GM04504 (cell line): ENCODE measurements around the gene PRDM2.
"Not testable (repeated sequence)": the region's sequence is repeated elsewhere in the genome, so short reads cannot be mapped to it uniquely, and the experiment has no call there.

Source experiments
- DNase-seq: peaks from one replicate; pipeline ENCODE4 v3.0.0-alpha.2; 2012; ENCODE audit warnings: low read depth

PRDM2 gene, protein sequence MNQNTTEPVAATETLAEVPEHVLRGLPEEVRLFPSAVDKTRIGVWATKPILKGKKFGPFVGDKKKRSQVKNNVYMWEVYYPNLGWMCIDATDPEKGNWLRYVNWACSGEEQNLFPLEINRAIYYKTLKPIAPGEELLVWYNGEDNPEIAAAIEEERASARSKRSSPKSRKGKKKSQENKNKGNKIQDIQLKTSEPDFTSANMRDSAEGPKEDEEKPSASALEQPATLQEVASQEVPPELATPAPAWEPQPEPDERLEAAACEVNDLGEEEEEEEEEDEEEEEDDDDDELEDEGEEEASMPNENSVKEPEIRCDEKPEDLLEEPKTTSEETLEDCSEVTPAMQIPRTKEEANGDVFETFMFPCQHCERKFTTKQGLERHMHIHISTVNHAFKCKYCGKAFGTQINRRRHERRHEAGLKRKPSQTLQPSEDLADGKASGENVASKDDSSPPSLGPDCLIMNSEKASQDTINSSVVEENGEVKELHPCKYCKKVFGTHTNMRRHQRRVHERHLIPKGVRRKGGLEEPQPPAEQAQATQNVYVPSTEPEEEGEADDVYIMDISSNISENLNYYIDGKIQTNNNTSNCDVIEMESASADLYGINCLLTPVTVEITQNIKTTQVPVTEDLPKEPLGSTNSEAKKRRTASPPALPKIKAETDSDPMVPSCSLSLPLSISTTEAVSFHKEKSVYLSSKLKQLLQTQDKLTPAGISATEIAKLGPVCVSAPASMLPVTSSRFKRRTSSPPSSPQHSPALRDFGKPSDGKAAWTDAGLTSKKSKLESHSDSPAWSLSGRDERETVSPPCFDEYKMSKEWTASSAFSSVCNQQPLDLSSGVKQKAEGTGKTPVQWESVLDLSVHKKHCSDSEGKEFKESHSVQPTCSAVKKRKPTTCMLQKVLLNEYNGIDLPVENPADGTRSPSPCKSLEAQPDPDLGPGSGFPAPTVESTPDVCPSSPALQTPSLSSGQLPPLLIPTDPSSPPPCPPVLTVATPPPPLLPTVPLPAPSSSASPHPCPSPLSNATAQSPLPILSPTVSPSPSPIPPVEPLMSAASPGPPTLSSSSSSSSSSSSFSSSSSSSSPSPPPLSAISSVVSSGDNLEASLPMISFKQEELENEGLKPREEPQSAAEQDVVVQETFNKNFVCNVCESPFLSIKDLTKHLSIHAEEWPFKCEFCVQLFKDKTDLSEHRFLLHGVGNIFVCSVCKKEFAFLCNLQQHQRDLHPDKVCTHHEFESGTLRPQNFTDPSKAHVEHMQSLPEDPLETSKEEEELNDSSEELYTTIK (N-terminal part only)

DNA sequence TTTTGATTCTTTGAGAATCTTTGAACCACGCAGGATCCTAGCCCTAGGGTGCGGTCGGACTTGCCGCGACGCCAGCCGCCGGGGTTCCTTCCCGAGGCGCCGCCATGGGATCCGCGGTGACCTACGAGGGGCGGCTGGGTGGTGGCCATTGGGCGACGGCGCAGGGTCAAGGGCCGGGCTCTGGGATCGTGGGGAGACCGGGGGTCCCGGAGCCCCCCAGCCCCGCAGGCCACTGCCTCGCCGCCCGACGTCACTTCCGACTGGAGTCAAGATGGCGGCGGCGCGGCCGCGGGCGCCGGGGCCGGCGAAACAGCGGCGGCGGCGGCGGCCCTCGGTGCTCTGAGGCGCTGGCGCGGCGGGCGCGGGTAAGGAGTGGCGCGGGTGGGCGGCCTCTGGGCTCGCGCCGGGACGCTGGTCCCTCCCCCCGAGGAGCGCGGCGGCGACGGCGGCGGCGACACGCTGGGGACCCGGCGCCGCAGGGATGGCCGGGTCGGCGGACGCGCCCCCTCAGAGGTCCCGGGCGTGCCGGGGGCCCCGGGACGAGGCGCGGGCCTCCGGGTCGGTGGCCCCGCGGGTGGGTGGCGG is at the start of gene PRDM2:
PRDM2 (plus strand) TSS at position 253 of the 585 bp plus-strand sequence. CDS start 15,418 bp downstream, outside the sequence.
- DNase-seq, result no peak

DNA sequence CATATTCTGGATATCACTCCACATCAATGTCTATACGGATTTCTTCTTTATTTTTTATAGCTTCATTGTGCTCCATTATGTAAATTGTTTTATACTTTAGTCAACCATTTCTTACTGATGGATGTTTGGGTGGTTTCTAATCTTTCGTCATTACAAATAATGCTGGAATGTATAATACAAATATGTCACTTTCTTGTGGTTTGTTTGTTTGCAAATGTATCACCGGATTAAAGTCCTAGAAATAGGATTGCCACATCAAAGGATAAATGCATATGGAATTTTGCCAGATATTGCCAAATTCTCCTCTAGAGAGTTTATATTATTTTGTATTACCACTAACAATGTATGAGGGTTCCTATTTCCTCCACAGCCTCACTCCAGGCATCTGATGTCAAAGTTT is 48.7 kb upstream of the PRDM2 start:
- no peak for DNase-seq

DNA sequence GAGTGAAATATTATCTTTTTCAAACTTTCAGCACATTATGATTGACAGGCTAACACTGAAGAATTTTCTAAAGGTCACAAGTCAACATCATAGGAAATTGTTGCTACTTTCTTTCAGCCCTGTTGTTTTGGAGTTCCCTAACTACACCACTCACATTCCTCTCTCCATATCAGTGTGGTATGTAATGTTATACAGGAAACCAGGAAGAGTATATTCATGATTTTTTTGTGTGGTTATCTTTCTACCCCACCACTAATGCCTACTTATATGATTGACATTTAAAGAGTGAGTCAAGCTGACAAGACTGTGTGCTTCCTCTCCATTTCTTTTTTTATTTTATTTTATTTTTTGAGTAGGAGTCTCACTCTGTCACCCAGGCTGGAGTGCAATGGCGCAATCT is 47.8 kb upstream of the PRDM2 start:
- no peak for DNase-seq

DNA sequence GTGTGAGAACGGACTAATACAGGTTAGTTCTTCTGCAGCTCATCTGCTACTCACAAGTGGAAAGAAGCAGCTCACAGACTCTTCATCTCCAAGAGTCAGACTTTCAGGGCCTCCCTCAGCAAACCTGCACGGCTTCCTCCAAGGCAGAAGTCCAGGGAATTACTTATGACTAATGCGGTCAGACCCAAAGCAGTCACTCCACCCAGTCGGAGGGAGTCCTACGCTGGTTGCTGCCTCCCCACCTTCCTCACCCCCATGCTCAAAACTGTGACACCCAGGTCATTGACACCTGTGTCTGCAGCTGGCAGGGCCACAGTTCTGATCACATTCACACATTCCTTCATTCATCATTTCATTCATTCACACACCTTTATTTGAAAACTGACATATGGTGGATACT is 38.4 kb upstream of the PRDM2 start:
- DNase-seq, result peak; percentile 42

DNA sequence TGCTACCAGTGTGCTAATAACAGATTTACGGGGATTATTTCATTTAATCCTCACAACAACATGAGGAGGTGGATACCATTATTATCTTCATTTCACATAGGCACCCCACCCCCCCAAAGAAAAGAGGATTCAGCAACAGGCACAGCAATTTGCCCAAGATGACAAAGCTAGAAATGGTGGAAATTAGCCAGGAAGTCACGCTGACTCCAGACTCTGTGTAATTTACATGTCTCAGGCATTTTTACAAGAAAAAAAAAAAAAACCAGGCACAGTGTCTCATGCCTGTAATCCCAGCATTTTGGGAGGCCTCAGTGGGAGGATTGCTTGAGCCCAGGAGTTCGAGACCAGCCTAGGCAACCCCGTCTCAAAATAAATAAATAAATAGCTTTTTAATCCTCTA is 37.5 kb upstream of the PRDM2 start:
- peak; percentile 73 for DNase-seq

DNA sequence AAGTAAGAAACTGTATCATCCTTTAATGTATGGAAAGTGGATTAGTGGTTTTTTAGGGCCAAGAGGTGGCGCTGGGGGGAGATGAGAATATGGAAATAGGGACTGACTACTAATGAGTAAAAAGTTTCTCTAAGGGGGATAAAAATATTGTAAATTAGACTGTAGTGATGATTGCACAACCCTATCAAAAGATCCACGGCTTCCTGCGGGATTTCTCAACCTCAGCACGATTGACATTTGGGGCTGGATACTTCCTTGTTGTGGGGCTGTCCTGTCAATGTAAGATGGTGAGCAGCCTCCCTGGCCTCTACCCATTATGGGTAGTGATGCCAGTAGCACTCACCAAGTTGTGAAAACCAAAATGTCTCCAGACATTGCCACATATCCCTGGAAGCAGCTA is 36.0 kb upstream of the PRDM2 start:
- no peak for DNase-seq

DNA sequence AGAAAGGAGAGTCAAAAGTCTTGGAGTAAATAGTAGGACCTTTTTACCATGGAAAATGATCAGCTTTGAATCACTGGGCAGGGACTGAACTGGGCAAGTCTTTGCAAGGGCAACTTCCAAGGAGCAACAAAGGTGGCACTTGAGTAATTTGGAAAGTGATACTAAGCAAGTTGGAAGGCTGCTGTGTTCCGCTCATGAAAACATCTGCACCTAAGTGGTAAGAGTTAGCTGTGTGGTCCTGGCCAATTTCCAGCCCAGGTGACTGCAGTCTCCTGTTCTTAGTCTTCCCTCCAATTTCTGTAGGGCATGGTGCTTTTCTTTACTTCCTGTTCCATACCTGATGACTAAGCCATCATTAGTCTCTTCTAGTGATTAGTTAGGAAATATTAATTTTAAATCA is 35.5 kb upstream of the PRDM2 start:
- DNase-seq, result no peak

DNA sequence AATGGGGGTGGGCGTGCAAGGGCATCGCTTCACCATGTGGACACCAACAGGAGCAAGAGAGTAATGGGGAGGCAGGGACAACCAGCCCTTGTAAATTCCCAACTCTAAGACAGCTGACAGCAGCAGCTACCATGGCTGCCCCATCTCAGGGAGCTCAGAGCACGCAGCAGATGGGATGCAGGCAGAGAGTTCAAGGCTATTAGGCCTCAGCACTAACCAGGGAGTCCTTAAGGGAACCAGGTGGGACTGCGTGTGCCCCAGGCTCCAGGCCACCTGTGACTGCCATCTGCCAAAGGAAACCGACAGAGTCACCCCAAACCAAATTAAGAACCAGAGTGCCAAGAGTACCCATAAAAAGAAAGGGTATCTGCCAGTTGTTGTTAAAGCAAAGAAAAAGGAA is 33.7 kb upstream of the PRDM2 start:
- DNase-seq, result no peak

DNA sequence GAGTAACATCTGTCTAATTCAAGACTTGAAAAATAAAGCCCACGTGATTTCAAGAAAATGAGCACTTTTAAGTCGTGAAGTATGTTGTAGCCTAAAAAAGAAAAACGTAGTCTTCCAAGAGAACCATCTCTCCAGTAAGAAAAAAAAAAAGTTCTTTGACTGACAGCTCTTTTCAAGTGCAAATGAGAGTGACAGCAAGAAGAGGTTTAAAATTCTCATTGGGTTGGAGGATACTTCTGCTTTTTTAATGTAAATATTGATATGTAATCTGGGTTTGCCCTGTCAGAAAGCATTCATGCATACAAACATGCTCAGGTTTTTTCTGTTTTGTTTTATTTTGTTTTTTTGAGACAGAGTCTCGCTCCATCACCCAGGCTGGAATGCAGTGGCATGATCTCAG is 32.3 kb upstream of the PRDM2 start:
- DNase-seq, result no peak

DNA sequence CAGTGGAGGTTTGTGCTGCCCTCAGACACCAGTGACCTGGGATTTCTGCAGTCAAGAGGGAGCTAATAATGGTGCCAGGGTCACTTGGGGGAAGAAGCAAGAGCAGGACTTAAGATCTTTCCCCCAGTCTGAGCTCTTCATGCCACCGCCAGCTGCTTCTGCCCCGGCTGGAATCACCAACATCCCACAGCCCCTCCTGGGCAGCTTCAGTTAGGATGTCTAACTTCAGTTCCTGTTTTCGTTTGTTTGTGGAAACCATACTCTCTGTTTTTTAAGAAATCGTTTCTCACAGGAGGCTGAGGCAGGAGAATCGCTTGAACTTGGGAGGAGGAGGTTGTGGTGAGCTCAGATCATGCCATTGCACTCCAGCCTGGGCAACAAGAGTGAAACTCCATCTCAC is 25.6 kb upstream of the PRDM2 start:
- no peak for DNase-seq

DNA sequence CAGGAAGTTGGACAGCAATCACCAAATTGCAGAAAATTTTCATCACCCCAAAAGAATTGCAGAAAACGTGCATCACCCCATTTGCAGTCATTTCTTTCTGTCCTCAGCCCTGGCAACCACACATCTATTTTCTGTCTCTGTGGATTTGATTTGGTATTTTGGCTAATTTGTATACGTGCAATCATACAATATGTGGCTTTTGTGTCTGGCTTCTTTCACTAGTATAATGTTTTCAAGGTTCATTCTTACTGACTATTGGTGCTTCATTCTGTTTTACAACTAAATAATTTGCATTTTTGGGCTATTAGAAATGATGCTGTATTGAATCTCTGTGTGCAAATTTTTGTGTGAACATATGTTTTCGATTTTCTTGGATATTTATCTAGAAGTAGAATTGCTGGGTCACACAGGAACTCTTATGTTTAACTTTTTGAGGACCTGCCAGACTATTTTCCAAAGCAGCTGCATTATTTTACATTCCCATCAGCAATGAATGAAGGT is 24.8 kb upstream of the PRDM2 start:
- peak; percentile 43 for DNase-seq

DNA sequence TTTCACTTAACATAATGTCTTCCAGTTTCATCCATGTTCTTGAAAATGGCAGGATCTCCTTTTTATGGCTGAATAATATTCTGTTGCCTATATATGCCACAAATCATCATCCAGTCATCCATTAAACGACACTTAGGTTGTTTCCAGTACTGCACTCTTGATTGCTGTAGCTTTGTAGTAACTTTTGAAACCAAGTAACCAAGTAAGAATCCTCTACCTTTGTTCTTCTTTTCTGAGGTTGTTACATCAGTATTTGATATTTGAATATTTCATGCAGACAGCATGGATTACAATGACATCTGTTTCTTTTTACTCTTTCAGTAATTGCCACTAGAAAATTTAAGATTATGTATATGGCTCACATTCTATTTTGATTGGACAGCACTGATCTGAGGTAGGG is 22.1 kb upstream of the PRDM2 start:
- no peak for DNase-seq

DNA sequence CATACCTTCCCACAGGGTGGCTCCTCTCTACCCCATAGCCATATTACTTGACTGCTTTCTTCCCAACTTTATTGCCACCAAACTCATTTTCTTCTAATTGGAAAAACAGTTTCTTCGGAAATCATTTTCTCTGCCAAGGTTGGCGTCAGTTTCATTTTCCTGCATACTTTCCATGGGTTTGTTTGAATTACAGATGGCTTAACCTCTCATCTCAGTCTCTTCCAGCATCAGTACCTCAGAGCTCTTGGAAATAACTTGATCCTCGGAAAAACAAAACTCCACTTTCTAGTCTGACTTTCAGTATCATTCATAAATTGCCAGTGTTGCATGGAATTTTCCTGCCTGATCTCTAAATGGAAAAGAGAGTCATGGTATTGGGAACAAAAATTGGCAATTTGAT is 20.3 kb upstream of the PRDM2 start:
- DNase-seq, result no peak

DNA sequence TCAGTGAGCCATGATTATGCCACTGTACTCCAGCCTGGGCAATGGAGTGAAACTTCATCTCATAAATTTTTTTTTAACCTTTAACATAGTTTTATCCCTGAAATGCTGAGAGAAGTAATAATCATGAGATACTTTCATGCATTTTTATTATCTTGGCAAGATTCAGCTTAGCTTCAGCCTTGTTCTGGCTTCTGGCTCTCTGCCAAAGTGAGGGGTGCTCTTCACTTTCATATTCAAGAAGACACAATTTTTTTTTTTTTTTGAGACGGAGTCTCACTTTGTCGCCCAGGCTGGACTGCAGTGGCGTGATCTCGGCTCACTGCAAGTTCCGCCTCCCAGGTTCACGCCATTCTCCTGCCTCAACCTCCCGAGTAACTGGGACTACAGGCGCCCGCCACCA is 19.4 kb upstream of the PRDM2 start:
- not testable (repeated sequence) for DNase-seq

DNA sequence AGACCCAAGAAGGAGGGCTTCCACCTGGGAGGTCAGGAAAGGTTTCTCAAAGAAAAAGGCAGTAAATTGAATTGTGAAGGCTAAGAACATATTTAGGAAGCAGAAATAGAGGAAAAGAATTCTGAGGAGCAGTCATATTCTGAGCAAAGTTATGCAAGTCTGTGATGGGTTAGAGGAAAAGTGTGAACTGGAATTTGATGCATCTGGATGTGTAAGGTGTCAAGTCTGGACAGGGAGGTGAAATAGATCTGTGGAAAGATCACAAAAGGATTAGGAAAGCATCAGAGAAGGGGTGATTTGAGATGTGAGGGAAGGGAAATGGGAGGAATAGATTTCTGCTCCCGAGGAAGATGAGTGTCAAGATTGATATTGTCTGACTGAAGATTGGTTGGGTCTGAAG is 18.1 kb upstream of the PRDM2 start:
- no peak for DNase-seq

DNA sequence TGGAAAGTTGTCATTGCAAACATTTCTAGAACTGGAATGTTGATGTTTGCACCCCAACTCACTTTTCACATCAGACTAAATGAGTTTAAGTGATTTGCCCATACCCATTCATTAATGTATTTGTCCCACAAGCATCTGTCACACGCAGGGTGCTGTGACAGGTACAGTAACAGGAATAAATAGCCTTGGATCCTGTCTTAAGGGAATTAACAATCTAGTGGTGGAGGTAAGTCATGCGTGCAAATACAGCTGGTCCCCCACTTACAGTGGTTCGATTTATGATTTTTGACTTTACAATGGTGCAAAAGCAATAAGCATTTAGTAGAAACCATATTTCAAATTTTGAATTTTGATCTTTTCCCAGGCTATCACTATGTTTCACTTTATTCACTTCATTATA is 17.5 kb upstream of the PRDM2 start:
- no peak for DNase-seq

DNA sequence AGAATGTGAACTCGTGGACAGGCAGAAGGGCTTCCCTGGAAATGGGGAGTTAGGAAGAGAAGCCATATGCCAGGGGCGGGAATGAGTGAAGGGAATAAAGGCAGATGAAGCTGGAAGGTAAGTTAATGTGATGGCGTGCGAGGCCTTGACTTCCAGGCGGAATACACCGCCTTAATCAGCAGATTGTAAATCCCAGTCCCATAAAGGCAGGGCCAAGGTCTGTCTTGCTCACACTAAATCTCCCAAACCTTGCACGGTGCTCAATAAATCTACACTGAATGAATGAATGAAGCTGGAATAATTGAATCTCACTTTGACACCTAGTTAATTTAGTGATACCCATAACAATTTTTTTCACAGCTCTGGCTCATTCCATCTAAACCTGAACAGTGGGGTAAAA is 16.8 kb upstream of the PRDM2 start:
- no peak for DNase-seq

DNA sequence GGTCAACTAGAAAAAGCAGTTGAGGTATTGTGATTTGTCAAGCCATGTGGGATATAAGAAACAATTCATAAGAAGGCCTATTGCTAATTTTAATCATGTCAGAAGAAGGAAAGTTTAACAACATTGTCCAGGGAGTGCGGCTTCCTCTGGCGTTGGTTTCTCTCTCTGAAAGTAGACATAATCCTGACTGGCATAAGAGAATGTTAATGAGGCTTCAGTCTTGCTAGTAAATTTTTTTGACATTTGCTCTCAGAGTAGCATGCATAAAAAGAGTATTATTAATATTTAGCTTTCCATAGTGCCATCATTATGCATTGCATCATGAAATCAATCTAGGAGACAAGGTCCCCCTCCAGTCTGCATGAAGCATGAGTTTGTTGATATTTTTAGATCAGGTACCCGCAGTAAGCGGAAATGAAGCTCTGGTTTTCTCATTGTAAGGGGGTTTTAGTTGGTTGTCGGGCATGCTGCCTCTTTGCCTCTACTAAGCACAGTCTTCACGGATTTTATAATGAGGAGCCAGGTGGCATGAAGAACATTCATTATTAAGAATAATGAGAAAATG is 12.8 kb upstream of the PRDM2 start:
- no peak for DNase-seq

DNA sequence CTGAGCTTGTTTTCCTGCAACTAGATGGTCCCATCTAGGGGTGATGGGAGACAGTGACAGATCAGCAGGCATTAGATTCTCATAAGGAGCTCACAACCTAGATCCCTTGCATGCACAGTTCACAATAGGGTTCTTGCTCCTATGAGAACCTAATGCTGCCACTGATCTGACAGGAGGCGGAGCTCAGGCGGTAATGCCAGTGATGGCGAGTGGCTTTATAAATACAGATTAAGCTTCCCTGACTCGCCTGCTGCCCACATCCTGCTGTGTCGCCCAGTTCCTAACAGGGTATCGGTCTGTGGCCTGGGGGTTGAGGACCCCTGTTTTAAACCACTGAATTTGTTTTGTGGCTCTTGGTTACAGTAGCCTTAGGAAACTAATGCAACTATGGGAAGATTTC is 6.9 kb upstream of the PRDM2 start:
- not testable (repeated sequence) for DNase-seq

DNA sequence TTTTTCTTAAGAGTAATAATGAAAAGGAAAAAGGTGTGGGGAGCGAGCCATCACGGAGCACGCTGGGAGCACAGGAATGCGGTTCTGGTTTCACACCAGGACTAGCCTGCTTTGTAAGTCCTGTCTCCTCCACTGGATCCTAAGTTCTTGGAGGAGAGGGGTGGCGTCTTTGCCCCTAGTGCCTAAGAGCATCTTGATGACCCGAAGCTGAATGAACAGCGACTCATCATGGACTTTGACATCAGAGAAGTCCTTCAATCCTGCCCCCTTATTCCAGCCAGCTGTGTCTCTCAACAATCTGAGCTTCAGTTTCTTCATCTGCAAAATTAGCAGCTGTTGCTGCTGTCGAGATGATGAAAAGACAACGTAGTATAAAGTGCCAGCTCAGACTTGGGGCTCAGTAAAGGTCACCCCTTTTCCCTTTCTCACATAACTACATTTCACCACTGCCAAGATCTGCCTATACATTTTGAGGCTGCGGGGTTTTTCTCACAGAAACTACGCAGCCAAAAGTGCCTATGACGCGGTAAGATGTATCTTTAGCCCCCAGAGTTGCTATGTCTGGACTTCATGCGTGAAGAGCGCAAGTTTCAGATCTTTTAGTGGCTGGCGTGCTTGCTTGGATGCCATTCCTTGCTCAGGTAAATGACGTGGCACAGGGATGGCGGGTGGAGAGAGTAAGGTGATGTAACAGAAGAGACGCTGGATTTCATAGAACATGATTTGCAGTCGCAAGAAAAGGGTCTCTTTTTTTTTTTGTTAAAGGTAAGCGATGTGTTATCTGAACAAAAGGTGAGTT is 4.9 kb upstream of the PRDM2 start:
- no peak for DNase-seq

DNA sequence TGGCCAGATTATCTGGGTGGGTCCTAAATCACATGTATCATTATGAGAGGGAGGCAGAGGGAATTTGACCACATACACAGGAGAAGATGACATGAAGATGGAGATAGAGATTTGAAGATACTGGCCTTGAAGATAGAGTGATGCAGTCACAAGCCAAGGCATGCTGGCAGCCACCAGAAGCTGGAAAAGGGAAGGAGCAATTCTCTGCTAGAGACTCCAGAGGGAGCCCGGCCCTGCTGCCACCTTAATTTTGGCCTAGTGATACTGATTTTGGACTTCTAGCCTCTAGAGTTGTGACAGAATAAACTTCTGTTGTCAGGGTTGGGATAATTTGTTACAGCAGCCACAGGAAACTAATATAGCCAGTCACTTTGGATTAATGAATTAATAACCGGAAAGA is 2.2 kb upstream of the PRDM2 start:
- no peak for DNase-seq
